GM19463 (cell line): Measurements from ENCODE around the gene MYOM3.

Source experiments
- ATAC-seq: cut with Tn5 transposase; IDR thresholded peaks from one replicate; pipeline ENCODE4 v1.9.1; 2021; ENCODE audit warnings: mild to moderate bottlenecking, moderate library complexity; ENCODE audit not compliant: unreplicated experiment

Gene MYOM3

DNA sequence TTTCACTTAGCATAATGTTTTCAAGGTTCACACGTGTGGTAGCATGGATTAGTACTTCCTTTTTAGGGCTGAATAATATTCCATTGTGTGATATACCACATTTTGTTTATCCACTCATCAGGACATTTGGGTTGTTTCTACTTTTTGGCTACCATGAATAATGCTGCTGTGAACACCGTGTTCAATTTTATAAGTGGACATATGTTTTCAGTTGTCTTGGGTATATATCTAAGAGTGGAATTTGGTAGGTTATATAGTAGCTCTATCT, 27.2 kb upstream of the MYOM3 start:
- no peak for ATAC-seq

GRCh38 chr1:24138476-24139221, 26.7 kb upstream of the MYOM3 start:
- no peak for ATAC-seq

DNA sequence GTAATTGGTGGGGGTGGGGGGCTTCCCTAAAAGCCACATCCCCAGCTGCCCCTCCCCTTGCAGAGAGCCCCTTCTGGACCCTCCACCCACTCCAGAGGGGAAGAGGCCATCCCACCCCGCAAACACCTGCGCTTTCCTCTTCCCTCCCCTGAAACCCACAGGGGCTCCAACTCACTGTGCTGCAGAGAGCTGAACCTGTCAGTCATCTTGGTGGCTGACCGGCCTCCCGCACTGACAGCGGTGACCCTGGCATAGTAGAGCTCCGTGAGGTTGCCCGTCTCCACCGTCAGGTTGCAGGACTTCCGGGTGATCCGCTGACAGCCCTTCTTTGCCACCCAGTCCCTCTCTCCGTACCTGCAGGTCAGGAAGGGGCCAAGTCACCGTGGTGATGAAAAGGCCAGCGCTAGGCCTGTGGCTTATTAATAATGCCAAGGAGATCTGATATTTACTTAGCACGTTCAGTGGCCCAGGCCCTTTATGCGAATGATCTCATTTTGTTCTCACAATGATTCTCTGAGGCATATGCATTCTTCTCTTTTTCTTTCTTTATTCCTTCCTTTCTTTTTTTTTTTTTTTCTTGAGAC, 25.1 kb upstream of the MYOM3 start:
- no peak for ATAC-seq

DNA sequence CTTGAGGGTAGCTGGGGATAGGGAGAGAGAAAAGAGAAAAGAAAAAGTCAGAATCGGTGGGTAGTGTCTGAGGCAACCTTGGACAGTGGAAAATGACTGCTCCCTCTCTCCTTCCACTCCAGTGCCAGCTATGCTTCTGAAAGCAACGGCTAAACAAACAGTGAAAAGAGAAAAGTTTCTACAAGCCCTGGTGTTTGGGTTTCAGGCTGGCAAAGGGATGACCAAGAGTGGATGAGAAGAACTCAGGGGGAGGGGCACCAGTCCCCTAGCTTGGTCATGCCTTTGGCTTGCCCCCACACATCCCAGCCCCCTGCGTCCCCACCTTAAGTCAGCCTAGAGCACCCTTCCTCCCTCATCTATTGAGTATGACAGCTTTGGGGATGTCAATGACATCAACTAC, 22.4 kb upstream of the MYOM3 start:
- no peak for ATAC-seq

GRCh38 chr1:24133819-24134218, 21.9 kb upstream of the MYOM3 start:
- ATAC-seq: no peak

DNA sequence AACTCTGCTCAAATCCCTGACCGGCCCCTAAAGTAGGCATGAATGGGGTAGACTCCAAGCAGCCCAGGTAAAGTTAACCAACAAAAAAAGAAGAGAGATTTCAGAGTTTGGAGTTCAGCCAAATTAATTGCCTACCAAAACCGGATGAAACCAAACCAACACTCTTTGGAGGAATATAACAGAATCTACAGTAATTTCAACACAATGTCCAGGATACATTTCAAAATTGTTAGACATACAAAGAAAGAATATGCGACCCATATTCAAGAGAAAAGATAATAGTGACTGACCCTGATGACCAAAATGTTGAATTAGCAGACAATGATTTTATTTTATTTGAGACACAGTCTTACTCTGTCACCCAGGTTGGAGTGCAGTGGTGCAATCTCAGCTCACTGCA, 18.4 kb upstream of the MYOM3 start:
- no peak for ATAC-seq

DNA sequence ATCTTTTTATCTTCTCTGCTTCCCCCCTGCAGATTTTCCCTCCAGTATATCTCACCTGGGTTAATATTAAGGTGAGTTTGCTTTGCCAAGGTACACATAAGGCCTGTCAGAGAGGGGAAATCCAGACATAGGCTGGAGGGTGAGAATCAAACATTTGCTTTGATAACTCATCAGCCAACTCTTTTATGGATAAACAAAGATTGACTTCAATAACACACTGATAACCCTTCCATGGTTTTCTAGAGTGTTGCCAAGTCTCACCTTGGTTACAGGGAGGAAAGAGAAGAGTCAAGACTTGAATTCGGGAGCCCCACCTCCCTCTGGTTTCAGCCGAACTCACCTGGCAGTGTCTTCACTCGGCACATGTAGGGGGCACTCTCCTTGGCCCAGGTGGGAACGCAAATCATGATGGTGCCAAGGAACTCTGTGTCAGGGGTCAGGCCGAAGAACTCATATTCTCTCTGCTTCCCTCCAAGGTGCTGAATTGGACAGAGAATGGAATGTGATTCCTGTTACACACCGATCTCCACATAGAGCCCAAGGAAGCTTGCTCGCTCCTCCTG, 15.9 kb upstream of the MYOM3 start:
- ATAC-seq: no peak

- ATAC-seq: no peak
Measured at GRCh38 chr1:24127134-24127800, 15.3 kb upstream of the MYOM3 start.

DNA sequence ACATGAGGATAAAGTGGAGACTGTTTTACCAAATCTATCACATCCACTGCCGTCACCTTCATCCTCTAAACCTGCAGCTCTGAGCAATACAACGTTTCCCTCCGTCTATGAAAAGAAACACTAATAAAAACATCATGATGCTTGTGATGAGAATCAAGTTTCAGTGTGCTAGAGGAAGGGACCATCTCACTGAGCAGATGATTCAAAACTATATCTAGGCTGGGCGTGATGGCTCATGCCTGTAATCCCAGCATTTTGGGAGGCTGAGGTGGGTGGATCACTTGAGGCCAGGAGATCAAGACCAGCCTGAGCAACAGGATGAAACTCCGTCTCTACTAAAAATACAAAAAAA, 14.7 kb upstream of the MYOM3 start:
- no peak for ATAC-seq

GRCh38 chr1:24126018-24126671, 14.2 kb upstream of the MYOM3 start:
- no peak for ATAC-seq

DNA sequence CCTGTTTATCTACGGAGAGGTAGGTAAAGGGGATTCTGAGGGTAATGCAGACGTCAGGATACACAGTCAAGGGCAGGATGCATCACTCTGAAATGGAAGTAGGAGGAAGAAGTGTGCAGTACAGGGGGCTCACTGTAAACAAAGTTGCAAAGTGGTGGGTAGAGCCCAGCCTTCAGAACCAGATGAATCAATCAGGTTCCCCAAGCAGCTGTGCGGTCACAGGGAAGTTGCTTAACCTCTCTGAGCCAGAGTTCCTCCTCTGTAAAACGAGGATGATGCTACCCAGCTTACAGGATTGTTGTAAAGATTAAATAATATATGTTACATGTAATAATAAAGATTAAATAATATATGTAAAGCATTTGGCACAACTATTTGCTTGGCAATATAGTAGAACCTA, 13.5 kb upstream of the MYOM3 start:
- ATAC-seq: no peak

- ATAC-seq: no peak
Measured at GRCh38 chr1:24124980-24125379, 13.0 kb upstream of the MYOM3 start.

DNA sequence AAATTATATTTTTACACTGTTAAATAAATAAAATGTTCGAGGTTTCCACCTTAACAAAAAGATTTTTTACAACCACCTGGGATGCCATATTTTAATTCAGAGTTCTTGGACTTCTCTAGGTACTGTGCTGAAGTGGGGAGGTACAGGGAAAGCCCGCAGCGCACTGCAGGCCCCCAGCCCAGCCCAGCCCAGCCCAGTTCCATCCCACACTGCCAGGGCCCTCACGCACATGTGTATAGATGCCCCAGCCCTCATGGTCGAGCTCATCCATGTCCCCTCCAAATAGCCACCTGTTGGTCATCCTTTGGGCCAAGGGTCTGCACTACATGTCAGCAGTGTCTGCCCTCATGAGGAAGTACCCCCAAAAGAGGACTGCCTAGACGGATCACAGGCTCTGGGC, 11.7 kb upstream of the MYOM3 start:
- no peak for ATAC-seq

GRCh38 chr1:24122776-24123175, 10.8 kb upstream of the MYOM3 start:
- no peak for ATAC-seq

- ATAC-seq: no peak
Measured at GRCh38 chr1:24121406-24121805, 9.5 kb upstream of the MYOM3 start.

GRCh38 chr1:24120965-24121364, 9.0 kb upstream of the MYOM3 start:
- ATAC-seq: no peak

DNA sequence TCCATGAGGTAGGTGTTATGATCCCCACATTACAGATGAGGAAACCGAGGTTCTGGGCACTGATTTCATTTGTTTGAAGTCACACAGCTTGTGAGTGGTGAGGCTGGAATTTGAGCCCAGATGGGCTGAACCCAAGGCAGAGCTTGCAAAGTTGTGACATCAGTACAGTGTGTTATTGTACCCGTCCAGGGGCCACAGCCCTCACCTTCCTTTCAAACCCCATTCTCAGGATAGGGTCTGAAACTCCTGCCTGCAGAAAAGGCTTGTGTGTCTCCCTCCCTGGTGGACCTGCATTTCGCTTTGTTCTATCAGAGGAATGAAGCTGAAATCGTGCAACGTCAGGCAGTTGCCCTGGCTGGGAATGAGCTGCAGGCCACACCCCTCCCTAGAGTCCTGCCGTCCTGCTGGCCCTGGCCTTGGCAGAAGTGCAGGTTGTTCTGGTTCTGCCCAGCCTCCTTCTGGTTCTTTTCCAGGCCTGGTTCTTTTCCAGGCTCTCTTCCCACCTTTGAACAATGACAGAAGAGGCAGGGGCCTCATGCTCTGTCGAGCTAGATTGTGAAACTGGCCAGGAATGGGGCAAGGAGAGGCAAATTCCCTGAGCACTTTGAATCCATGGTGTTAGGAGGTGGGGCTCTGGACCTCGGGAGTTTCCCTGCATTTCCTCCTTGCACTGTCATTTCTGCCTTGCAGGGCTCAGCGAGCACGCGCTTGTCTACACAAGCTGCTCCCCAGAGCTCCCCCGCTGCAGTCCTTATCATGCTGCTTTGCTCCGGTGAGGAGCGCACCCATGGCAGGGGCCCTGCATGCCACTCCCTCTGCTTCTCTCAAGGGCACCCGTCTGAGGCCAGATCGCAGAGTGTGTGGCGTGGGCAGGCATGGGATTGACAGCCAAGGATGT, 8.2 kb upstream of the MYOM3 start:
- ATAC-seq: no peak

- ATAC-seq: no peak
Measured at GRCh38 chr1:24119489-24119858, 7.5 kb upstream of the MYOM3 start.

DNA sequence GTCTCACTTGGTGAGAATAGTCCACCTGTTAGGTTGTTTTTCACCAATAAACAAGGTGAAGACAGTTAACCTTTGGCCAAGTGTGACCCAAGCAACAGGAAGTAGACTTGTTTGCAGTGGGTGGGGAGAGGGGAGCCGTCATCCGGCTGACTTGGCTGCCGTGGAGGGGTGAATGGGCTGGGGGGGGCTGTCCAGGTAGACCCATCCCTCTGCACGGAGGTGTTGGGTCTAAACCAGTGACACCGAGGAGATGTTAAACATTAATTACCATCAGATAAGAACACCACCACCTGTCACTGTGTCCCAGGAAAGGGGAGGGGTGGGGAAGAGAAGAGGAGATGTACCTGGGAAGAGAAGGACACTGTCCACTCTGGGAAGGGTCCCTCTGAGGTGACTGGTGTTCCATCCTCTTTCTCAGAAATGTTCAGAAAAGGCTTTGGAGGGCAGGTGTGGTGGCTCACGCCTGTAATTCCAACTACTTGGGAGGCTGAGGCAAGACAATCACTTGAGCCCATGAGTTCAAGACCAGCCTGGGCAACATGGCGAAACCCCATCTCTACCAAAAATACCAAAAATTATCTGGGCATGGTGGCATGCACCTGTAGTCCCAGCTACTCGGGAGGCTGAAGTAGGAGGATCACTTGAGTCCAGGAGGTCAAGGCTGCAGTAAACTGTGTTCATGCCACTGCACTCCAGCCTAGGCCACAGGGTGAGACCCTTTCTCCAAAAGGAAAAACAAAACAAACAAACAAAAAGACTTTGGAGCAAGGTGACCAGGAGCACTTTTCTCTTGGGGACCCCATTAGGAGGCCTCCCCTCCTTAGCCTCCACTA, 6.7 kb upstream of the MYOM3 start:
- no peak for ATAC-seq
